Trophoblast cell (in vitro differentiated cells and primary cell): ENCODE results near the gene LMF2.
A peak's percentile ranks its signal among the peaks of the same experiment; 100 is the strongest.

Experiments used
- DNase-seq, 2 donors: peaks; one replicate each; pipeline ENCODE4 v3.0.0-alpha.2; 2016
- H2AFZ ChIP-seq: 2 replicates; pipeline ENCODE4 v1.6.1; 2013; ENCODE audit warnings: low read length, moderate library complexity, mild to moderate bottlenecking; ENCODE audit not compliant: insufficient read depth, poor library complexity
- H2AK5ac ChIP-seq: 2 replicates; pipeline ENCODE4 v1.6.1; 2013; ENCODE audit warnings: mild to moderate bottlenecking, low read length
- H2BK120ac ChIP-seq: 2 replicates; pipeline ENCODE4 v1.6.1; 2013; ENCODE audit warnings: low read length, mild to moderate bottlenecking, moderate library complexity; ENCODE audit not compliant: insufficient read depth, poor library complexity
- H2BK12ac ChIP-seq: 2 replicates; pipeline ENCODE4 v1.6.1; 2013; ENCODE audit warnings: mild to moderate bottlenecking, low read length, moderate library complexity
- H2BK5ac ChIP-seq: 2 replicates; pipeline ENCODE4 v1.6.1; 2013; ENCODE audit warnings: low read length, low read depth, moderate library complexity, mild to moderate bottlenecking; ENCODE audit not compliant: poor library complexity
- H3K14ac ChIP-seq: 2 replicates; pipeline ENCODE4 v1.6.1; 2013; ENCODE audit warnings: mild to moderate bottlenecking, low read length
- H3K18ac ChIP-seq: 2 replicates; pipeline ENCODE4 v1.6.1; 2013; ENCODE audit warnings: mild to moderate bottlenecking, low read length
- H3K23ac ChIP-seq: 2 replicates; pipeline ENCODE4 v1.6.1; 2013; ENCODE audit warnings: low read length
- H3K27ac ChIP-seq: 2 replicates; pipeline ENCODE4 v1.5.1; 2013; ENCODE audit warnings: low read depth, mild to moderate bottlenecking, inconsistent platforms, low read length, moderate library complexity
- H3K27me3 ChIP-seq: 2 replicates; pipeline ENCODE4 v1.6.1; 2013; ENCODE audit warnings: inconsistent platforms, mild to moderate bottlenecking, low read length, moderate library complexity; ENCODE audit not compliant: insufficient read depth
- H3K36me3 ChIP-seq, 2 experiments: 1 replicate in 1 of 2; 2 replicates in 1 of 2; pipeline ENCODE4 v1.6.1; 2013; ENCODE audit warnings: low read length in 2 of 2, mild to moderate bottlenecking in 2 of 2, moderate library complexity in 1 of 2; ENCODE audit not compliant: insufficient read depth in 2 of 2, control insufficient read depth in 1 of 2
- H3K4ac ChIP-seq: 2 replicates; pipeline ENCODE4 v1.6.1; 2013; ENCODE audit warnings: low read depth, mild to moderate bottlenecking, low read length, moderate library complexity
- H3K4me1 ChIP-seq, 2 experiments: 1 replicate in 1 of 2; 2 replicates in 1 of 2; pipeline ENCODE4 v1.6.1; 2013; ENCODE audit warnings: low read length in 2 of 2, mild to moderate bottlenecking in 2 of 2, moderate library complexity in 1 of 2; ENCODE audit not compliant: insufficient read depth in 2 of 2, control insufficient read depth in 1 of 2
- H3K4me2 ChIP-seq: 2 replicates; pipeline ENCODE4 v1.6.1; 2013; ENCODE audit warnings: inconsistent platforms, mild to moderate bottlenecking, low read length, moderate library complexity
- H3K4me3 ChIP-seq: 2 replicates; pipeline ENCODE4 v1.5.1; 2013; ENCODE audit warnings: mild to moderate bottlenecking, low read depth, low read length, inconsistent platforms
- H3K79me1 ChIP-seq: one replicate; pipeline ENCODE4 v1.6.1; 2013; ENCODE audit warnings: low read length
- H3K79me2 ChIP-seq: 2 replicates; pipeline ENCODE4 v1.6.1; 2013; ENCODE audit warnings: low read length, mild to moderate bottlenecking; ENCODE audit not compliant: control insufficient read depth, insufficient read depth, poor library complexity
- H3K9ac ChIP-seq: 2 replicates; pipeline ENCODE4 v1.6.1; 2013; ENCODE audit warnings: mild to moderate bottlenecking, low read length
- H3K9me3 ChIP-seq: 2 replicates; pipeline ENCODE4 v1.6.1; 2013; ENCODE audit warnings: low read depth, mild to moderate bottlenecking, control low read depth, inconsistent platforms, low read length; ENCODE audit not compliant: insufficient read depth
- H4K12ac ChIP-seq: 2 replicates; pipeline ENCODE4 v1.6.1; 2013; ENCODE audit warnings: low read depth, mild to moderate bottlenecking, low read length, moderate library complexity
- H4K8ac ChIP-seq: 2 replicates; pipeline ENCODE4 v1.6.1; 2013; ENCODE audit warnings: low read depth, mild to moderate bottlenecking, low read length, moderate library complexity
- H4K91ac ChIP-seq: one replicate; pipeline ENCODE4 v1.6.1; 2013; ENCODE audit warnings: low read depth, mild to moderate bottlenecking, low read length, moderate library complexity
- WGBS: extraction: QIAGEN DNeasy Blood & Tissue Kit; methylation state at CpG from one replicate; pipeline ENCODE4 v1.1.7; 2013; ENCODE audit warnings: missing lambda C conversion rate; ENCODE audit not compliant: insufficient read length, insufficient coverage; ENCODE audit errors: extremely low coverage; 5-methylcytosine and 5-hydroxymethylcytosine counted together

The LMF2 gene

DNA sequence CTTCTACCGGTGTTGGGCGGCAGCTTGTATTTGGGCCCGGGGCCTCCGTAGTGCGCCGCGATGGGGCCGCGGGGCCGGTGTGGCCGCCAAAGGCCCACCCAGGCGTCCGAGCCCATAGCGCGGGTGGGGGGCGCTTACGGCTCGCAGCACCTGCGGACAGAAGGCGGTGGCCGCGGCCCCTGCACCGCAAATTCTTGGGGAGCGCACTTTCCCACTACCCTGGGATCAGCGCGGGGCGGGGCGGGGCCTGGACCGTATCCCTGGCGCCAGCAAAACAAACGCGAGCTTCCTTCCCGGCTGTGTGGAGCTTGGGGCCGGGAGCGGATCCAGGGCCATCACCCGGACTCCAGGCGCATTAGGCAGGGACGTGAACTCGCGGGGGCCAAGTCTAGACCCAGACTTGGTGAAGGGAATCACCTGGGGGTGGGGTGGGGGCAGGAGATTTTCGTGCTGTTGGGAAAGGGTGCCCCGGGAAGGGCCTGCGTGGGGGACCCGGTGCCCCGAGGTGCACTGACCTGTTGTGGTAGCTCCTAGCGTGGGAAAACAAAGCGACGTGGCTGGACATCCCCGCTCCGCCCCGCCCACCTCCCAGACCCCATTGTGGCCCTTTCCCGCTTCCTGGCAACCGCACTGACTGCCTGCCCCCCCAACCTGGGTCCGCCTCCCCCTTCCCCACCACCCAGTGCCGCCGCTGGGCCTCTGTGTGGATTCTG, 24.6 kb upstream of the LMF2 start:
- Histone ChIP-seq H3K4ac (peak overlapping the region; percentile 96), H3K23ac (no peak overlapping the region), H2AK5ac (peak overlapping the region; percentile 99), H3K36me3 (no peaks in the 10 kb centered on the region), H3K9ac (peak overlapping the region; percentile 63), H3K18ac (peak overlapping the region; percentile 99), H2BK120ac (peak overlapping the region; percentile 96), H2BK12ac (peak overlapping the region; percentile 87), H3K14ac (peak overlapping the region; percentile 99), H3K9me3 (no peaks in the 10 kb centered on the region), H3K4me2 (peak overlapping the region; percentile 84), H3K4me1 (peaks cover 25 to 45% of the 10 kb centered on the region in 2 experiments), H4K91ac (peak overlapping the region; percentile 98), H2AFZ (peak overlapping the region; percentile 59), H2BK5ac (peak overlapping the region; percentile 87), H4K8ac (peak overlapping the region; percentile 96), H3K79me1 (peaks cover 40% of the 10 kb centered on the region), H3K27me3 (no peaks in the 10 kb centered on the region), H3K79me2 (peaks cover 17% of the 10 kb centered on the region), H4K12ac (peak overlapping the region; percentile 98), H3K27ac (peak overlapping the region; percentile 98), H3K4me3 (peak overlapping the region; percentile 60)
- WGBS = no CpG with 5 or more reads among the region's 56 CpGs
- DNase-seq = peak in 1 of 2 donors; percentile 74

DNA sequence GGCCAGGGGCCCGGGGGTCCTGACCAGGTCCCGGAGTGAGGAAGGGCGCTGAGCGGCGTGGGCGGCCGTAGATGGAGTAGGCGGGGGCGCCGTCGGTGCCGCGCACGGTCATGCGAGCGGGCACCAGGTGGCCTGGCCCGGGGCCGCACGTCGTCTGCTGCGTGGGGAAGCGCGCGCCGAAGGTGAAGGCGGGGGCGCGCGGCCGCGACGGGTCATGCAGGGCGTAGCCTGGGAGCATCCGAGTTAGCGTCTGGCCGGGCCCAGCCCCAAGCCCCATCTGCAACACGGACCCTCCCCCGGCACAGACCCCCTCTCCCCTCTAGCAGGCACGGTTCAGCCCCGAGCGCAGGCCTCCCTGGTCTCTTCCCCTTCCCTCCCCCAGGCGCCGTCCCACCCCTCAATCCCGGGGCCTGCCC, 24.1 kb upstream of the LMF2 start:
- Histone ChIP-seq H4K91ac (peak overlapping the region; percentile 98), H3K36me3 (no peaks in the 10 kb centered on the region), H3K23ac (no peak overlapping the region), H2BK5ac (peak overlapping the region; percentile 87), H3K14ac (peak overlapping the region; percentile 99), H3K9ac (peak overlapping the region; percentile 63), H3K4me1 (peaks cover 28 to 51% of the 10 kb centered on the region in 2 experiments), H2BK12ac (peak overlapping the region; percentile 87), H3K27ac (peak overlapping the region; percentile 98), H2AFZ (peak overlapping the region; percentile 59), H3K79me1 (peaks cover 42% of the 10 kb centered on the region), H2BK120ac (peak overlapping the region; percentile 96), H3K9me3 (no peaks in the 10 kb centered on the region), H2AK5ac (peak overlapping the region; percentile 99), H3K27me3 (no peaks in the 10 kb centered on the region), H3K4ac (peak overlapping the region; percentile 96), H3K79me2 (peaks cover 19% of the 10 kb centered on the region), H3K18ac (peak overlapping the region; percentile 99), H4K8ac (peak overlapping the region; percentile 96), H3K4me2 (peak overlapping the region; percentile 84), H3K4me3 (peak overlapping the region; percentile 60), H4K12ac (peak overlapping the region; percentile 98)
- peak; percentile 89 to 91 for DNase-seq
- no CpG with 5 or more reads among the region's 44 CpGs for WGBS

DNA sequence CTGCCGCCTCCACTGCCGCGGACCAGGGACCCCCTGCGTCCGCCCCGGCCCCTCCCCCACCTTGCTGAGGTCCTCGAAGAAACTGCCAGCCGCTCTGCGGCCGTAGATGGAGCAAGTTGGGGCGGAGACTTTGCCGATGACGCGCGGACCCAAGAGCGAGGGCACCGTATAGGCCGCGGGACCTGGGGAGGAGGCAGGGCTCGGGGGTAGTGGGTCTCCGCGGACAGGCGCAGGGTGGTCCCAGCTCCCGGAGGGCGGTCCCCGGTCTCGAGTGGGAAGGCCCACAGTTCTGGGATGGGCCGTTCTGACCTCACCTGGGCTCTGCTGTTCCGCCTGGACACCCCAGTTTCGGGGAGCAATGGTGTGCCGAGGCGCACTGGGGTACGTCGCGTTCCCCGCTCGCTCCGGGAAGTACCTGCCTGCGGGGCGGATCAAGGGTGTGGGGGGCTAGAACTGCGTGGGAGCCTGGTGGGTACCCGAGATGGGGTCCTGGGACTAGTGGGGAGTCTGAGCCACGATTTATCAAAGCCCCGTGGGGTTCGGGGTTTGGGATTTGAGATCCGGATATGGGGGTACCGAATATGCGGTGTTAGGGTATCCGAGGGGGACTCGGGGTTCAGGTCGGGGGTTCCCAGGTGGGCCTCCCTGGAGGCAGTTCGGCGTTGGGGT, 23.5 kb upstream of the LMF2 start:
- Histone ChIP-seq H3K4me2 (peak overlapping the region; percentile 84), H3K9me3 (no peaks in the 10 kb centered on the region), H2BK5ac (peak overlapping the region; percentile 87), H3K23ac (no peak overlapping the region), H3K27me3 (no peaks in the 10 kb centered on the region), H3K36me3 (no peaks in the 10 kb centered on the region), H2BK12ac (peak overlapping the region; percentile 87), H2AK5ac (peak overlapping the region; percentile 99), H4K8ac (peak overlapping the region; percentile 96), H3K79me1 (peaks cover 48% of the 10 kb centered on the region), H3K4me3 (peak overlapping the region; percentile 60), H3K4me1 (peaks cover 28 to 52% of the 10 kb centered on the region in 2 experiments), H4K91ac (peak overlapping the region; percentile 98), H3K27ac (peak overlapping the region; percentile 98), H2AFZ (peak overlapping the region; percentile 59), H3K9ac (peak overlapping the region; percentile 14), H3K14ac (peak overlapping the region; percentile 99), H3K18ac (peak overlapping the region; percentile 99), H4K12ac (peak overlapping the region; percentile 98), H2BK120ac (peak overlapping the region; percentile 96), H3K4ac (peak overlapping the region; percentile 96), H3K79me2 (peaks cover 23% of the 10 kb centered on the region)
- peak; percentile 93 for DNase-seq
- no CpG with 5 or more reads among the region's 53 CpGs for WGBS

DNA sequence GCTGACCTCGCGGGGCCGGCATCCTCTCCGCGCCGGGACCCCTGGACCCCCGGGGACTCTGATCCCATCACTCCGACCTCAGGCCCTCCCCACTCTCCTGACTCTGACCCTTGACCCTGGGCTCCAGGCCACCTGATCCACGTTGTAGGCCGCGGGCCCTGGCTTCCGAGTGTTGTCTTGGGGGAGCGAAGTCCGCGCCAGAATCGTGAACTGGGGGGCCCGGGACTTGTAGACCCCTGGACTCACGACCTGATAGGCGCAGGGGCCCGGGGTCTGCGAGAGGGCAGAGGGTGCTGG, 23.0 kb upstream of the LMF2 start:
- peaks cover 28 to 52% of the 10 kb centered on the region in 2 experiments for H3K4me1 ChIP-seq
- peaks cover 52% of the 10 kb centered on the region for H3K79me1 ChIP-seq
- peak overlapping the region; percentile 84 for H3K4me2 ChIP-seq
- peak overlapping the region; percentile 44 for H3K9ac ChIP-seq
- H4K8ac ChIP-seq = peak overlapping the region; percentile 92
- peak overlapping the region; percentile 57 for H4K12ac ChIP-seq
- H3K27me3 ChIP-seq = no peaks in the 10 kb centered on the region
- no peaks in the 10 kb centered on the region for H3K9me3 ChIP-seq
- H3K18ac ChIP-seq = peak overlapping the region; percentile 89
- DNase-seq = no peak
- peak overlapping the region; percentile 70 for H2BK120ac ChIP-seq
- peak overlapping the region; percentile 67 for H2AFZ ChIP-seq
- peak overlapping the region; percentile 80 for H3K27ac ChIP-seq
- no CpG with 5 or more reads among the region's 21 CpGs for WGBS
- peak overlapping the region; percentile 63 for H2BK12ac ChIP-seq
- H3K79me2 ChIP-seq = peaks cover 23% of the 10 kb centered on the region
- peak overlapping the region; percentile 75 for H3K14ac ChIP-seq
- H2BK5ac ChIP-seq = peak overlapping the region; percentile 65
- H3K23ac ChIP-seq = no peak overlapping the region
- peak overlapping the region; percentile 98 for H4K91ac ChIP-seq
- H3K4me3 ChIP-seq = peak overlapping the region; percentile 41
- H3K4ac ChIP-seq = peak overlapping the region; percentile 60
- H2AK5ac ChIP-seq = peak overlapping the region; percentile 80
- H3K36me3 ChIP-seq = no peaks in the 10 kb centered on the region
